ENCODE results near the gene SLC44A1.

The SLC44A1 gene

DNA sequence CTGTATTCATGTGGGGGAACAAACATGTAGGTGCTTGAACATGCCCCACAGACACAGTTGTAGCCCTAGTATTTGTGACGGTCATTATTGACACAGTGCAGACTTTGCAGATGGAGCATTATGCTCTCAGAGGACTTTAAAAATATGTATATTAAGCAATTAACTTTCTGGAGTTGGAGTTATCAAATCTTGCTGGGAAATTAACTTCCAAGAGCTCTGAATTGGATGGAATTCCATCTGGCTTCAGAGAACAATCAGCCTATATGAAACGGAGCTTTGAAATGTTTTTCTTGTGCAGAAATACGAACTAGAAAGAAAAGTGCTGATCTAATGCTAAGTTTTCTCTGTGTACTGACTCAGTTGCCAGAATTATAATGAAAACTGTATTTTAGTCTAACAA lies 152.4 kb downstream of the SLC44A1 start:
- DNase-seq: no peak

DNA sequence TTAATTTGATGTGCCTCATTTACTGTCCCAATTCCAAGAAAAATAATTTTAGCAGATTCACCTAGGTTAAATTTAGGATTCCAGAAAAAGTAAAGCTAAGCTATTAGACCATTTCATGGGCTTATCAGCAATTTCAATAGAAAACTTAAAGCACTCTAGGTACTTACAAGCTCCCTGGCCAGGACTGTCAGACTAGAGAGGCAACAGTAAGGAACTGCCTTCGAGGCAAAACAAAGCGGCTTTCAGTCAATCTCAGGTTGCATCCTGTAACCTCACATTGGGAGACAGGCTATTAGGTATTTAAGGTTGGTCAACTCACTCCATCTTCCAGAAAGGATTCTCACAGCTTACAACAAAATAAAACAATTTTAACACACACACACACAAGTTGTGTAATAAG lies 154.7 kb downstream of the SLC44A1 start:
- no peak for DNase-seq

DNA sequence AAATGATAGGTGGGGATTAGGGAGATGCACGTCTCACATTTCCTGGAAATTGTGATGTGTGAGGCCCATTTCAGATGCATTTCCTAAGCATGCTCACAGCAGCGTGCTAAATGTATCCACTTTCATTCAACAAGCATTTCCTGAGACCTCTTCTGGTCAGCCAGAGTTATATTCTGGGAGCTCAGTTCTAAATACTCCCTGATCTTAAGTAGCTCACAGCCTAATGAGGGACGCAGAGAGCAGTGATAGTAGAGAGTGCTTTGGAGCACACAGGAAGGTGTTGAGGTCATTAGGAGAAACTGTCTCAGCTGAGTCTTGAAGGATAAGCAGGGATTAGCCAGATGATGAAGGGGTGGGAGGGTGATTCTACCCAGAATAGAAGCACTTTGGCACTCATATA lies 157.2 kb downstream of the SLC44A1 start:
- no peak for DNase-seq

DNA sequence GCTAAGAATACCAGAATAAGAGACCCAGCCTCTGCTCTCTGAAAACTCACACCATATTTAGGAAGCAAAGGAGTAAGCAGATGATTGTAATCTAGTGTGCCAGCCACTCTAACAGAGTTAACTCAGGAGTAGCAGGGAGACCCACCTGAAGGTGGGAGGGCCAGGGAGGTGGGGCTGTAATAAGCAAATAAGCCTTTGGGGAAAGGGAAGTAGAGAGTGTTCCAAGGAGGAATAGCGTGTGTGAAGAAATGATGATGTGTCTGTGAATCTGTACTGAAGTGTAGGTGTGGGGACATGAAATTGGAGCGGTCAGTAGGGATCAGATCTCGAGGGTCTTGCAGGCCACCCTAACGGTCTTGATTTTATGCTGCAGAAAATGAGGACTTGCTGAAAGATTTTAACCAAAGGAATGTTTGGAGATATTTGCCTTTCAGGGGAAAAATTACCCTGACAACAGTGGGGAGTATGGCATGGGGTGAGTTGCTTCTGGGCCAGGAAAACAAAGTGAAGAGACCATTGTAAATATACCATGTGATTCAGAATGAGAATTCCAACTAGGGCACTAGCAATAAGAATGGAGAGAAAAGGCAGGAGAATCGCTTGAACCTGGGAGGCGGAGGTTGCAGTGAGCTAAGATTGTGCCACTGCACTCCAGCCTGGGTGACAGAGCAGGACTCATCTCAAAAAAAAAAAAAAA lies 159.2 kb downstream of the SLC44A1 start:
- no peak for DNase-seq

DNA sequence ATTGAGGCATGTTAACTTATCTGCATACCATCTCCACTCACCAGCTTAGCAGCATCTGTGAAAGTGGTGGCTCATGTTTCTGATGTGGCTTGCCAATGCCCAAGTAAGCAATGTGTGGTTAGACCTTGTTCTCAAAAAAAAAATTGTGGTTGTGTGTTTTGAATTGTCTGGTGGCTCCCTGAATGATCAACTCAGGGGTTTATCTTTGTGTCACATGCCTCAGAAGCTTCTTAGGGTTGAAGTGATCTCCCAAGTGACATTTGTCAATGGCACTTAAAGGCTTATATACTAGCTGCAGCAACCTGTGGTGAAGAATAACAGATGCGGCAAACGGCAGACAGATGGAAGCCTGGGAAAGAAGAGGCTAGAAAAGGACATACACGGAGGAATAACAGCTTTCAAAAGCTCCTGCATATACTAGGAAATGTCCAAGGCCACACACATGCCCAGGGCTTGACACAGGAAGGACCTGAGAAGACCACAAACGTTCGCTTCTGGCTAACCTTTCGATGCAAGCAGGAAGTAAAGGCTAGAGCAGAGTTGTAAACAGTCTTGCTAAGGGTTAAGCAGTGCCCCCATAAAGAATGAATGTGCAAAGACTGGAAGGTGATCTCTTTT lies 161.2 kb downstream of the SLC44A1 start:
- no peak for DNase-seq

DNA sequence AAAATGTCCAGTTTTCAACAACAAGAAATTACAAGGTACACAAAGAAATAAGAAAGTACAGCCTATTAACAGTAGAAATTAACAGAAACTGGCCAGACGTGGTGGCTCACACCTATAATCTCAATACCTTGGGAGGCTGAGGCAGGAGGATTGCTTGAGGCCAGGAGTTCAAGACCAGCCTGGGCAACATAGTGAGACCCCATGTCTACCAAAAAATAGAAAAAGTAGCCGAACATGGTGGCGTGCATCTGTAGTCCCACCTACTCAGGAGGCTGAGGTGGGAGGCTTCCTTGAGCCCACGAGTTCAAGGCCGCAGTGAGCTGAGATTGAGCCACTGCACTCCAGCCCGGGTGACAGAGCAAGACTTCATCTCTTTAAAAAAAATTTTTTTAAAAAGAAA lies 161.9 kb downstream of the SLC44A1 start:
- DNase-seq: no peak

DNA sequence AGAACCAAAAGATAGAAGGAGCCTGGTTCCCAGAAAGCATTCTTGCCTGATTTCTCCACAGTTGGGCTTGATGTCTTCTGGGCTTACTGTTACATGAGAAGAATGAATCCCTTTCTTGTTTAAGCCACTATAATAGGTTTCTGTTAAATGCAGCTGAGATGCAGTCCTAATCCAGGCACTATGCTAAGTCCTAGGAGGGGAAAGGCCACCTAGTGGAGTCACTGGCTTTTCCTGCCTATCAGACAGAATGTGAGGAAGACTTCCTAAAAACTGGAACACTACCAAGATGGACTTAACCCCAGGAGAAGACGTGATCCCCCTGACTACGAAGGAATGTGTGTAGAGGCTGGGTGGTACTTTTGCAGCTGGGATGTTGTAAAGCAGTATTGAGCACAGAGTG lies 169.1 kb downstream of the SLC44A1 start:
- DNase-seq: no peak

DNA sequence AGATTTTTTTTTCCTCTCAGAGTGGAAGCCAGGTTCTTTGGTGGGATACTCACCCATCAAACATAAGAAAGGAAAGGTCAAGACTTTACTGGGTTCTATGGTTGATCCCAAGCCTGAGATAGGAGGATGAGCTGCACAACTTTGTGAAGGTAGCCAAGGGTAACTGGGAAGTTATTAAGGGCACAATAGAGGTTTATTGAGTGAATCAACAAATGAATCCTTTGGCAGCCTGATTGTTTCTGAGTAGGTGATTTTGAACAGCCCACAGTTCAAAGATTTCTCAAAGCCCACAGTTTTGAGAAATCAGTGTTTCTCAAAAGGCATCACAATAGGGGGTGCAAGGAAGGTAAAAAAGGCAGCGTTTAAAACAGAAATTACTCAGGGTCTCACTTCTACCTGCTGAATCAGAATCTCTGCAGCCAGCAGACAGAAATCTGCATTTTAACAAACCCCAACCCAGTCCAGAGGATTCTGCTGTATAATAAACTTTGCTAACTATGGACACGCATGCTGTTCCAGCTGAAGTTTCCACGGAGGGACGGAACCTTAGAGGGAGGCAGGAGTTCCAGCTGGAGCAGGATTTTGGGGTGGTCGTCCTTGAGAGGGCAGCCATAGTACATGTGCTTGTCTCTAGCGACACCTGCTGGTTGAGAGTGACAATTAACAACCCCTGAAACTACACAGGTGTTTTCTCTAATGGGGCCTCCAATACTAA lies 170.7 kb downstream of the SLC44A1 start:
- no peak for DNase-seq

DNA sequence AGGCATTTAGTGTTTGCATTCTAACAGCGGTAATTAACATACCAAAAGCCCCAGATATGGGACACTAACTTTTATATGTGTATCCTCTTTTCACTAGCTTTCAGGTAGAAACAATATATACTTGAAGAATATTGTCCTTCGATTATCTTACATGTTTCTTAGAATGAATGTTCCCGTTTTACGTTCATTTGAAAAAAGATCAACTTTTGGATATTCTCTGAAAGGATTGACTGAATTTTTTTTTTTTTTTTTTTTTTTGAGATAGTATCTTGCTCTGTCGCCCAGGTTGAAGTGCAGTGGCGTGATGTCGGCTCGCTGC lies 171.2 kb downstream of the SLC44A1 start:
- no peak for DNase-seq

DNA sequence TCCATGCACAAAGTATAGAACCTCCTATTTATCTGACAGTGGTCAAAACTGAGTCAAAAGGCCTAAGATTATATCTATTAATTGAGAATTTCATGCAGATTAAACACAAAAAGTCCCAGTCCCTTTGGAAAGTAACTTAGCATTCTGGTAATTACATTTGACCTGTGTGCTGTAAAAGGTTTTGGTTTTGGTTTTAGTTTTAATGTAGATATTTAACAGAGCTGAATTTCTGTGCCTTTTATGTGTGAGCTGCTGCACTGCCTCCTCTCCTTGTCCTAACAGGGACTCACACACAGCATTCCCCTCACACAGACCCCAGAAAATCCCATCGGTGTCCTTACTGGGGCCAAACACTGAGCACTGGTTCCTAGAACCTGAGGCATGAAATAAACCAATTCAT lies 172.4 kb downstream of the SLC44A1 start:
- DNase-seq: no peak

DNA sequence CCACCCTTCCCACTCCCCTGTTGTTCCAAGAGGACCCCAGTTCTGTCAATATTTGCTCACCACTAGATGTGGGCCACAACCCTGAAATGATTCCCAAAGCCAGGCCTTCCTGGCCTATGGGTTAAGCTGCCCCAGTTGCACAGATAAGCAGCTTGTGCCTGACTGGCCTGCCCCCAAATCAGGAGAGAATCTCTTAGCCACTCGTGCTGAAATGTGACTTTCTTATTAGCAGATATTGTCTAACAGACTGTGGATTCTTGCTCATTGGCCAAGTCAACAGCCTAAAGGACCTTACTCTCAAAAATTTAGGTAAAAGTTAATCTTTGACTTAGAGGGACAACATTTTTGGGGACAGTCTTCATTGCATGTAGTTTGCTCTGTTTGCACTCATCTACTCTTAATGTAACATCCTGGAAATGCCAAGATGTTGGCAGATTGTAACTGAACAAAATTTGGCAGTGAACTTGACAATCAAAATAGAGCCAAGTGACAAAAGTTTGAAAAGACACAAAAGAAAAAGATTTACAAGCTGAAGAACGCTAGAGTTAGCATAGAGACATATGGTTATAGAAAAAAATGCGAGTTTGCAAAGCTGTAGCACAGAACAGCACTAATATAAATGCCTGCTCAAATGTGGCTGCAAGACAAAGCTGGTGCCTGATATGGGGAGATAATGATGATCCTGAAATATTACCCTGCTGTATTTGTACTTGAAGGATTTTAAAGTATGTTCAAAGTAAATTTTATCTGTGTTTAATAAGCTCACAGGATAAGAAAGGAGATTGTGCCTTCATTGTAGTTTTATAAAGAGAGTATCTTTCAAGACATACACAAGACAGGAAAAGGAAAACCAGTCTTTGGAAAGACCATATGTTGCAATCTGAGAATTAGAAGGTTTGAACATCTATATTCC lies 174.4 kb downstream of the SLC44A1 start:
- no peak for DNase-seq

DNA sequence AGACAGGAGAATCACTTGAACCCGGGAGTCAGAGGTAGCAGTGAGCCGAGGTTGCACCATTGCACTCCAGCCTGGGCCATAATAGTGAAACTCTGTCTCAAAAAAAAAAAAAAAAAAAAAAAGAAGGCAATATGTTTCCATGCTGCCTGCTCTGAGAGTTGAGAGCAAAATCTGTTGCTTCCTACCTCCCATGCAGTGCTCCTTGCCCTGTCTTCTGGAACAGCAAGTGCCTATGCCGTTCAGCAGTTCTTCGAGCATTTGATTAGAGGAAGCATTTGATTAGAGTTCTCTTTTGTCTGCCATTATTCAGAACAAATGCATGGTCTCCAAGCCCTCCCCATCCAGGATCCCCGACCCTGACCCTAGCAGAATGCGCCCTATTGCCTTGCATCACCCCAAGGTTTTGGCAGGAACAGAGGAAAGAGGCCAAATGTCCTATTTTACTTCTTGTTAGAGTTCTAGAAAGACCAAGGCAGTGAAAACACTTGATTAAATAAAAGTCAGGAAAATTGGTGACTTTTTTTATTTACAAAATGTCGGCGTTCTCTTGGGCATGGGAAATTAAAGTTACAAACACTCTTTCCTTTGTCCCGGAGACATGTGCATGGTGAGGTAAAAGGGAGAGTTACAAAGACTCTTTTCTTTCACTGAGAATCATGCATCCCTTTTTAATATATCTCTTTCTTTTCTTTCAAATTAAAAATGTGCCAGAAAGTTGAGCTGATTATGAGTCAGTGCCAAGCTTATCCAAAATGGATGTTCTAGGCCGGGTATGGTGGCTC lies 175.6 kb downstream of the SLC44A1 start:
- no peak for DNase-seq

DNA sequence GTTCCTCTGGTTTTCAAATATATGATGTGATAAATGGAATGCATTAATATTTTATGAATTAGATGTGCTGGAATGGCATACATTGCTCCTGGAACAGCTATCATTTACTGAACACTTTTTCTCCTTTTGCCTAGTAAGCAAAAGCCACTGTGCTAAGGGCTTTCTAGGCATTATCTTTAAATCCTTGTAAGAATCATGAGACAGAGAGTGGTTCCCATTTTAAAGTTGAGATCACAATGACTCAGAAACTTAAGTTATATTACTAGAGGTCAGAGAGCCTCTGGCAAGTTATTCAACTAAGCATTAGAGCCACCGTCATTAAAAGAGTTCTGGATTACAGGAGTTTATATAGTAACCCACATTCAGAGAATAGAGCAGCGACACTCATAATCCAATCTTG lies 176.7 kb downstream of the SLC44A1 start:
- DNase-seq: no peak

DNA sequence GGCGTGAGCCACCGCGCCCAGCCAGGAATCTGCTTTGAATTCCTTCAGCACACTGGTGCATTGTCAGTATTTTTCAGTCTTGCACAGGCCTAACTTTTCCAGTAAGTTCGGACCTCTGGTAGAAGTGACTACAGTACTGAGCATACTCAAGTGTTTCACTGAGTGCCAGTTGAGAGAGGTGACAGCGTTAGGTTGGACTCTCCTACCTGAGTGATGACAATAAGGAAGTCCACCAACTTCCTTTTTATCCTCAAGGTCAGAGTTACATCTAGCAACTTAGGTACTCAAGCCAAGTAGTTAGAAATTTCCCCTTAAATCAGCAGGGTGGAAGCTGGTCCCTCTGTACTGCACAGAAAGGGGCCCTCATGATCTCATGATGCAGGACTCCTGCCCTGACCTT lies 177.4 kb downstream of the SLC44A1 start:
- DNase-seq: no peak

DNA sequence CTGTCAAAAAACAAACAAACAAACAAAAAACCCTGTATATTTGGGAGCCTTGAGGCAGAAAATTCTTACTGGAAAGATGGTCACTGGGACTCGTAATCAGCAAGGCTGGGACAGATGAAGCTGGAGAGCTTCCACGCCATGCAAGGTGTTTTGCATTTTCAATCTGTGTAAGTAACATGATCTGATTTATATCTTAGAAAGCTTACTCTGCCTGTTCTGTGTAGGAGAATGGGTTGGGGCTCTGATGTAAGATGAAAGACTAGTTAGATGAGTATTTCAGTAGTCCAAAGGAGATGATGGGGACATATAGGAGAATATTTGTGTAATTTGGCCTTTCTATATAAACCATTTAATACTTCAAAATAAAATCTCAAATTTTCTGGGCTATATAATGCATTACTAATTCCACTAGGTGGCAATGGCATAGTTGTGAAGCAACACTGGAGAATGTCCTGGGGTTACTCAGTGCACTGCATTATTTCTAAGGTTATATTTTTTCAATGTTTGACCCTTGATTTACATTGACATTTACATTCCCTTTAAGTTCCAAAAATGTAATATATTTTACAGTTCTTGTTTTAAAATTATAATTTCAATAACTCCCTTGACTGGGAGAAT lies 181.5 kb downstream of the SLC44A1 start:
- peak; percentile 16 for DNase-seq

DNA sequence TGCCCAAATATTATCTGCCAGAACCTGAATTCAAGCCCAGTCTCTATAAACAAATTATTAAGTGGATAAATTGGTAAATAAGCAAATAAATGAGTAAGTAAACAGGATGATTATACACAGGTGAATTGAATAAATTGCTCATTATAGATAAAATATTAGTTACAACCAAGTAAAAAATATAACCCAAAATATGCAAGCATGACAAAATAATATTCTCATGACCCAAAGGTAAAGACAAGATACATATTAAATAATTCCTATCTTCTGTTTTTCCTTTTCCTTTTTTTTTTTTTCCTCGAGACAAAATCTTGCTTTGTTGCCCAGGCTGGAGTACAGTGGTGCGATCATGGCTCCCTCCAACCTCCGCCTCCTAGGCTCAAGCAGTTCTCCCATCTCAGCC lies 182.2 kb downstream of the SLC44A1 start:
- no peak for DNase-seq

DNA sequence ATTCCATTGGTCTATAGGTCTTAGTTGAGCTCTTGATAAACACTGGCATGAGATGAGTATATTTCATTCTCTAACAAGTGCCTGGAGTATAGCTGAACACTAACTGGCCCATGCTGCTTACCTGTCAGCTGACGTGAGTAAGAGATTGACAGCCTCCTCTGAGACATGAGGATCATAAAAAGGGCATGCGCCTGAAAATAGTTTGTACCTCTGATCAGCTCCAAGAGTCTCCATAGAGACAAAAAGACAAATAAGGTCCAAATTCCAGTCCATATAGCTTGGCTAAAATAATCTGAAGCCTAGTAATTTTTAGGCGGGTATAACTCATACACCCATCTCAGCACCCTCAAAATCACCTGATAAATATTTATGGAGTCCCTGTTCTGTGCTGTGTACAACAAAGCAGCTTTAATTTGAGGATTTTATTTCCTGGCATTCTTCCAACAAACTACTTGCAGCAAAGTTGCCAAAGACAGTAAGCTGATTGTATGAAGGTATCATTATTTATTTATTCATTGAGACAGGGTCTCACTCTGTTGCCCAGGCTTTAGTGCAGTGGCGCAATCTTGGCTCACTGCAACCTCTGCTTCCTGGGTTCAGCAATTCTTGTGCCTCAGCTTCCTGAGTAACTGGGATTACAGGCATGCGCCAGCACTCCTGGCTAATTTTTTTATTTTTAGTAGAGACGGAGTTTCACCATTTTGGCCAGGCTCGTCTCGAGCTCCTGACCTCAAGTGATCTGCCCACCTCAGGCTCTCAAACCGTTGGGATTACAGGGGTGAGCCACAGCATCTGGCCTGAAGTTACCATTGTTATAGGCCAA lies 187.2 kb downstream of the SLC44A1 start:
- no peak for DNase-seq

DNA sequence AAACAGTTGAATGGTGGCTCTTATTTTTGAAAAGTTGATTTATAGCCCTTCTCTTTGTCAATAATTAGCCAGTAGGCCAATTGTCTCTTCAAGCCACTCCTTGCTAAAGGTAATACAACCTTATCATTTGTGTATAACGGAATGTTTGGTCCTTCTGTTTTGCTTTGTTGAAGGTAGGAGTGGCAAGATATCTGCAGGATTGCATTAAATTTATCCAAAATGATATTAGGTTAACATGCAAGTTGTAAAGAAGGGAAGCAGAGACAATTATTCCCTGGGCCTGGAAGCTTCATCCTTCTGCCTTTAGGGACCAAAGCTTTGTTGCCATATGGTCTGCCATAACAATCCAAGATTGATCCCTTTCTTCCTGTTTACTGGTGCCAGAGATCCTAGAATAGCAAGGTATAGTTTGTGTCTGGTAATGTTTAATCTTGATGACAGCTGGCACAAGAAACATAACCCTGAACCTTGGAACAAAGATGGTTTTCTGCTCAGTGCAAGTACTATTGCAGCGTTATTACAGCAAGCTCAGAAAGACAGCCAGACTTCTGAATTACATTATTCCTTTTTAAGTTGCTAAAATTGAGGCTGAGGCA lies 187.9 kb downstream of the SLC44A1 start:
- DNase-seq: no peak

DNA sequence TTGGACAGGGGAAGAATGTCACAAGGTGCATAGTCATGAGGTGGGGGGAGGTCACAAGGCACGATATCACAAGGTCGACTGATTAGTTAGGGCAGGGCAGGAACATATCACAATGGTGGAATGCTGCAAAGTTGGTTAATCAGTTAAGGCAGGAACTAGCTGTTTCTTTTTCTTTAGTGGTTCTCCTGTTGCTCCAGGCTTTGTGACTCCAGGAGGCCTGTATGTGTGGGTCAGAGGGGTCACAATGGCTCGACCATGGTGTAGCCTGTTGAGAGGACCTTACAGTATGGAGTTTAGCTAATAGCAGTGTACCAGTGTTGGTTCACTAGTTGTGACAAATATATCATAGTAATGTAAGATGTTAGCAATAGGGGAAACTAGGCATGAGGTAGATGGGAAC lies 191.0 kb downstream of the SLC44A1 start:
- no peak for DNase-seq

DNA sequence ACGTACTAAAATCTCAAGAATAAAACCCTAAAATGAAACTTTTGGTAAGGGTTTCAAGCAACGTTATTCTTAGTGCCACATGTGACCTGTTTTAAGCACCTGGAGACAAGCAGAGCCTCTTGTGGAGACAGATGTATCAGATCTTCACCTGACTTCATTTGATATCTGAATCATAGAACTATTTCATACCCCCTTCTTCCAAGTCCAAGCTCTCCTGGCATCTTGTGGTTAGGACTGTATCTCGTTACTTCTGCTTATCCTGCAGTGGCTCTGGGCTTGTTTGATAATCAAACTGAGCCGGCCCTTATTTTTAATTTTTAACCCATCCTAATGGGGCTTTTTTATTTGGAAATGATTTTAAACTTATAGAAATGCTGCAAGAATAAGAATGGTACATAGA lies 192.3 kb downstream of the SLC44A1 start:
- DNase-seq: no peak

DNA sequence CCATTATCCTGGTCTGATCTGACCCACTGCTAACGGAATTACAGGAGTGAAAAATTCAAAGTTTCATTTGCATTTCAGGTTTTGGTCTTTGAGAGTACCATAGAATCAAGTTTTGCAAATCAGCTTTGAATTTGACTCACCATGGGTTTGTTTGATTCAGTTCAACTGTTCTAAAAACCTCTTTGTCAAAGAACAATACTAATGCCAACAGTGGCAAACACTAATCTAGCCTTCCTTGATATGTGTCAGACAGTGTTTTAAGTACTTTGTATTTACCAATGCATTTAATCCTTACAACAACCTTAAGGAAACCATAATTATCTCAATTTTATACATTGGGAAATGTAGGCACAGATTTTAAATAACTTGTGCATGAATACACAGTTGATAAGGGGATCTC lies 193.3 kb downstream of the SLC44A1 start:
- DNase-seq: no peak
